ENCODE data around the gene ZNF750. TPM values are rescaled to one million over a fixed set of nuclear protein-coding genes. Genes with fewer than 3 reads are reported as not detected.

The ZNF750 gene
- polyA plus RNA-seq, 1 donor (not counting 4 experiments of a cell fraction or from before 2014, with no cell fraction given): 5.5 TPM

DNA sequence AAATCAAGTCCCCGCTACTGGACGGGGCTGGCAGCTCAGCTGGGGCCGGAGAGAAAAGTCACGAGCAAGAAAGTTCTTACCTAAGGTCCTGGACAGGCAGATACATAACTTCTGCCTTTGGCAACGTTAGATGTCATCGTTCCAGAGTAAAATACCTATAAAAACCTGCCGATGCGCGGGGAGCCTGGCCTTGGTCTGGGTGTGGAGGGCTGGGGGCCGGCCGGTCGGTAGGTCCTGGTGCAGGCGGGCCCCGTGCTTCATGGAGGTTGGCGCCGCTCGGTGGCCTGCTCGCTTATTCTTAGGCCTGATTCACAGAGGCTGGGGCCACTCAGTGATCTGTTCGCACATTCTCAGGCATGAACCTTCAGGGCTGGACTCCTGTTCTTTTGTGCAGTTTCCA, 33.7 kb upstream of the ZNF750 start:
- dilution Hi-C loops (cut with MboI; ENCODE audit: extremely low pct_ligation_motif_present, low sequenced_read_pairs): no loop called here
- peak overlapping the region; percentile 100 for H3K27ac ChIP-seq (ENCODE audit: control insufficient read depth, insufficient read depth, low read length)

GRCh38 chr17:82872591-82873520, 33.0 kb upstream of the ZNF750 start:
- FAIRE-seq: no peak
- Histone ChIP-seq H3K79me2 (ENCODE audit: control insufficient read depth, insufficient read depth, low read length) (peaks cover 6% of the 10 kb centered on the region), H3K36me3 (ENCODE audit: control insufficient read depth in 2 of 2, extremely low read depth in 1 of 2, insufficient read depth in 2 of 2, low read length in 2 of 2) (peaks cover 8 to 13% of the 10 kb centered on the region in 2 experiments), H3K4me3 (ENCODE audit: control insufficient read depth in 2 of 3, extremely low read depth in 1 of 3, insufficient read depth in 2 of 3, low read depth in 1 of 3, low read length in 3 of 3) (no peak overlapping the region), H2AFZ (ENCODE audit: control insufficient read depth, low read length) (no peak overlapping the region), H3K4me2 (ENCODE audit: control insufficient read depth, extremely low read depth, insufficient read depth, low read depth, low read length) (no peak overlapping the region), H3K9me3 (ENCODE audit: control insufficient read depth, low read depth, low read length) (no peaks in the 10 kb centered on the region), H3K4me1 (ENCODE audit: control insufficient read depth, extremely low read depth, insufficient read depth, low read length) (peaks cover 36% of the 10 kb centered on the region), H3K9ac (ENCODE audit: control insufficient read depth, extremely low read depth, insufficient read depth, low read length) (no peak overlapping the region), H3K9me1 (ENCODE audit: control insufficient read depth, extremely low read depth, insufficient read depth, low read length) (no peaks in the 10 kb centered on the region), H4K20me1 (ENCODE audit: control insufficient read depth, extremely low read depth, insufficient read depth, low read length) (no peaks in the 10 kb centered on the region), H3K27me3 (ENCODE audit: control insufficient read depth, extremely low read depth, insufficient read depth, low read length) (no peaks in the 10 kb centered on the region), H3K27ac (ENCODE audit: control insufficient read depth, insufficient read depth, low read length) (no peak overlapping the region)
- DNase-seq (ENCODE audit: low read depth, low spot score): no peak
- TF ChIP-seq, protein P1, sequence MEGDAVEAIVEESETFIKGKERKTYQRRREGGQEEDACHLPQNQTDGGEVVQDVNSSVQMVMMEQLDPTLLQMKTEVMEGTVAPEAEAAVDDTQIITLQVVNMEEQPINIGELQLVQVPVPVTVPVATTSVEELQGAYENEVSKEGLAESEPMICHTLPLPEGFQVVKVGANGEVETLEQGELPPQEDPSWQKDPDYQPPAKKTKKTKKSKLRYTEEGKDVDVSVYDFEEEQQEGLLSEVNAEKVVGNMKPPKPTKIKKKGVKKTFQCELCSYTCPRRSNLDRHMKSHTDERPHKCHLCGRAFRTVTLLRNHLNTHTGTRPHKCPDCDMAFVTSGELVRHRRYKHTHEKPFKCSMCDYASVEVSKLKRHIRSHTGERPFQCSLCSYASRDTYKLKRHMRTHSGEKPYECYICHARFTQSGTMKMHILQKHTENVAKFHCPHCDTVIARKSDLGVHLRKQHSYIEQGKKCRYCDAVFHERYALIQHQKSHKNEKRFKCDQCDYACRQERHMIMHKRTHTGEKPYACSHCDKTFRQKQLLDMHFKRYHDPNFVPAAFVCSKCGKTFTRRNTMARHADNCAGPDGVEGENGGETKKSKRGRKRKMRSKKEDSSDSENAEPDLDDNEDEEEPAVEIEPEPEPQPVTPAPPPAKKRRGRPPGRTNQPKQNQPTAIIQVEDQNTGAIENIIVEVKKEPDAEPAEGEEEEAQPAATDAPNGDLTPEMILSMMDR (optimal IDR thresholded peaks at IDR 0.05 in 1 of 3, IDR thresholded peaks at IDR 0.05 in 1 of 3, conservative IDR thresholded peaks at IDR 0.05 in 1 of 3; ENCODE audit: extremely low read depth in 1 of 3, insufficient read depth in 2 of 3, low read length in 3 of 3): no peak
- no peak for TF ChIP-seq EZH2 (IDR thresholded peaks at IDR 0.05; ENCODE audit: low read length)
- dilution Hi-C loops (cut with MboI; ENCODE audit: extremely low pct_ligation_motif_present, low sequenced_read_pairs): no loop called here

More for the DNA sequence above, 33.7 kb upstream of the ZNF750 start:
- FAIRE-seq (no peak), DNase-seq (ENCODE audit: low read depth, low spot score) (no peak)
- Histone ChIP-seq H3K9ac (ENCODE audit: control insufficient read depth, extremely low read depth, insufficient read depth, low read length) (peak overlapping the region; percentile 95), H3K27me3 (ENCODE audit: control insufficient read depth, extremely low read depth, insufficient read depth, low read length) (no peaks in the 10 kb centered on the region), H2AFZ (ENCODE audit: control insufficient read depth, low read length) (no peak overlapping the region), H3K79me2 (ENCODE audit: control insufficient read depth, insufficient read depth, low read length) (peaks cover 6% of the 10 kb centered on the region), H3K4me2 (ENCODE audit: control insufficient read depth, extremely low read depth, insufficient read depth, low read depth, low read length) (no peak overlapping the region), H4K20me1 (ENCODE audit: control insufficient read depth, extremely low read depth, insufficient read depth, low read length) (no peaks in the 10 kb centered on the region), H3K9me3 (ENCODE audit: control insufficient read depth, low read depth, low read length) (no peaks in the 10 kb centered on the region), H3K9me1 (ENCODE audit: control insufficient read depth, extremely low read depth, insufficient read depth, low read length) (no peaks in the 10 kb centered on the region), H3K36me3 (ENCODE audit: control insufficient read depth in 2 of 2, extremely low read depth in 1 of 2, insufficient read depth in 2 of 2, low read length in 2 of 2) (peaks cover 10 to 13% of the 10 kb centered on the region in 2 experiments), H3K4me3 (ENCODE audit: control insufficient read depth in 2 of 3, extremely low read depth in 1 of 3, insufficient read depth in 2 of 3, low read depth in 1 of 3, low read length in 3 of 3) (no peak overlapping the region), H3K4me1 (ENCODE audit: control insufficient read depth, extremely low read depth, insufficient read depth, low read length) (peaks cover 36% of the 10 kb centered on the region)
- no peak for TF ChIP-seq EZH2 (IDR thresholded peaks at IDR 0.05; ENCODE audit: low read length)
- TF ChIP-seq, protein P1 (optimal IDR thresholded peaks at IDR 0.05 in 1 of 3, IDR thresholded peaks at IDR 0.05 in 1 of 3, conservative IDR thresholded peaks at IDR 0.05 in 1 of 3; ENCODE audit: extremely low read depth in 1 of 3, insufficient read depth in 2 of 3, low read length in 3 of 3): no peak

Data from keratinocyte (primary cell).